Measurements from ENCODE around the gene MGP.
A peak's percentile ranks its signal among the peaks of the same experiment; 100 is the strongest.

The MGP gene

GRCh38 chr12:14920475-14921126 lies 34.9 kb upstream of the MGP start:
- no peak for DNase-seq
- H3K4me3 ChIP-seq (ENCODE audit: low read depth, low read length), result no peak overlapping the region
- no peaks in the 10 kb centered on the region for H3K36me3 ChIP-seq
- peaks cover 3% of the 10 kb centered on the region for H3K9me3 ChIP-seq (ENCODE audit: severe bottlenecking)
- no peaks in the 10 kb centered on the region for H3K27me3 ChIP-seq (ENCODE audit: insufficient read depth, low read depth, severe bottlenecking)
- no peak overlapping the region for H3K27ac ChIP-seq
- TF ChIP-seq, protein P1, sequence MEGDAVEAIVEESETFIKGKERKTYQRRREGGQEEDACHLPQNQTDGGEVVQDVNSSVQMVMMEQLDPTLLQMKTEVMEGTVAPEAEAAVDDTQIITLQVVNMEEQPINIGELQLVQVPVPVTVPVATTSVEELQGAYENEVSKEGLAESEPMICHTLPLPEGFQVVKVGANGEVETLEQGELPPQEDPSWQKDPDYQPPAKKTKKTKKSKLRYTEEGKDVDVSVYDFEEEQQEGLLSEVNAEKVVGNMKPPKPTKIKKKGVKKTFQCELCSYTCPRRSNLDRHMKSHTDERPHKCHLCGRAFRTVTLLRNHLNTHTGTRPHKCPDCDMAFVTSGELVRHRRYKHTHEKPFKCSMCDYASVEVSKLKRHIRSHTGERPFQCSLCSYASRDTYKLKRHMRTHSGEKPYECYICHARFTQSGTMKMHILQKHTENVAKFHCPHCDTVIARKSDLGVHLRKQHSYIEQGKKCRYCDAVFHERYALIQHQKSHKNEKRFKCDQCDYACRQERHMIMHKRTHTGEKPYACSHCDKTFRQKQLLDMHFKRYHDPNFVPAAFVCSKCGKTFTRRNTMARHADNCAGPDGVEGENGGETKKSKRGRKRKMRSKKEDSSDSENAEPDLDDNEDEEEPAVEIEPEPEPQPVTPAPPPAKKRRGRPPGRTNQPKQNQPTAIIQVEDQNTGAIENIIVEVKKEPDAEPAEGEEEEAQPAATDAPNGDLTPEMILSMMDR (IDR thresholded peaks at IDR 0.05; ENCODE audit: low read depth, low read length), result no peak

DNA sequence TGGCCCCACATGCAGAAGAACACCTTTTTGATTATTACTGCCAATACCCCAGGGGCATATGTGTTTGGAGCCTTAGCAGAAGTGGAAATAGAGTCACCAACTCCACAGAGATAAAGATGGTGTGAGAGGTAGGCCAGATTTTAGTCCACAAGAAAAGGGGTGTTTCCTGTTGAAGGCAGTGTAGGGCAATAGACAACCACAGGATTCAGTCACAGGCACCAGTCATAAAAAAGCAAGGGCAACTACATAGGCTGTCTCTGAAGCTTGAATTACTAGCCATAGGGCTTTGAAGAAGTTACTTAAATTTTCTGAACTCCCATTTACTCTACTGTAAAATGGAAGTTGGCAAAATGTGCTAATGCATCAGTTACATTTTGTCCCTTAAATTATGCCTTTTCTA lies 33.8 kb upstream of the MGP start:
- DNase-seq, result no peak
- Histone ChIP-seq H3K4me3 (ENCODE audit: low read depth, low read length) (no peak overlapping the region), H3K27ac (peak overlapping the region; percentile 45), H3K36me3 (no peaks in the 10 kb centered on the region), H3K9me3 (ENCODE audit: severe bottlenecking) (peaks cover 3% of the 10 kb centered on the region), H3K27me3 (ENCODE audit: insufficient read depth, low read depth, severe bottlenecking) (no peaks in the 10 kb centered on the region)
- TF ChIP-seq, protein P1 (IDR thresholded peaks at IDR 0.05; ENCODE audit: low read depth, low read length), result no peak

DNA sequence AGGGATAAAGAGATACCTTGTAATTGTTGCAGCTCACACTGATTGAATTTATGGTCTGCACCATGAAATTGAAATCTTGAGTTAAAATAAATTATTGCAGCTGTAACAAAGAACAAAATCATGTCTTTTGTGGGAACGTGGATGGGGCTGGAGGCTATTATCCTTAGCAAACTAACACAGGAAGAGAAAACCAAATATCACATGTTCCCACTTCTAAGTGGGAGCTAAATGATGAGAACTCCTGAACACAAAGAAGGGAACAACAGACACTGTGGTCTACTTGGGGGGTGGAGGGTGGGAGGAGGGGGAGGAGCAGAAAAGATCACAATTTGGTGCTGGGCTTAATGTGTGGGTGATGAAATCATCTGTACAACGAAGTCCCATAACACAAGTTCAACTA lies 30.1 kb upstream of the MGP start:
- H3K36me3 ChIP-seq, result no peaks in the 10 kb centered on the region
- H3K9me3 ChIP-seq (ENCODE audit: severe bottlenecking), result peaks cover 3% of the 10 kb centered on the region
- H3K27me3 ChIP-seq (ENCODE audit: insufficient read depth, low read depth, severe bottlenecking), result no peaks in the 10 kb centered on the region
- no peak overlapping the region for H3K4me3 ChIP-seq (ENCODE audit: low read depth, low read length)
- DNase-seq, result no peak
- no peak overlapping the region for H3K27ac ChIP-seq
- TF ChIP-seq, protein P1 (IDR thresholded peaks at IDR 0.05; ENCODE audit: low read depth, low read length), result no peak

DNA sequence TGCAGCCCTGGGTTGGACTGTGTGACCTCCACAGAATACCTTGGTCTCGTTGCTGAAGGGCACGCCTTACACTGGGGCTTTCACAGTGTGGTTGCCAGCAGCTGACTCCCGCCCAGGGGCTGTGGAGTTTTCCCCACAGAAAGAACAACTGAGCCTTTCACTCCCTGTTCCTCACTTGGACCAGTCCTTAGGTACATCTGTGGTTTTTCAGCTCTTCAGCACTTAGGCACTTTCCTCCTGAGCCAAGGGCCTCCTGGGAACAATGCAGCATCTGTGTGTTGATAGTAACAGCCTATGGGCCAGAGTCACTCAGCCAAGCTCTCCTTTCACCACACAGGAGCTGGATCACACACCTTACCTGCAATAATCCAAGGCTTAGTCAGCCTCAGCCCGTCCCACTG lies 27.7 kb upstream of the MGP start:
- TF ChIP-seq, protein P1 (IDR thresholded peaks at IDR 0.05; ENCODE audit: low read depth, low read length), result no peak
- Histone ChIP-seq H3K36me3 (no peaks in the 10 kb centered on the region), H3K9me3 (ENCODE audit: severe bottlenecking) (peaks cover 3% of the 10 kb centered on the region), H3K27ac (no peak overlapping the region), H3K4me3 (ENCODE audit: low read depth, low read length) (no peak overlapping the region), H3K27me3 (ENCODE audit: insufficient read depth, low read depth, severe bottlenecking) (no peaks in the 10 kb centered on the region)
- peak; percentile 14 for DNase-seq

GRCh38 chr12:14911131-14911530 lies 25.5 kb upstream of the MGP start:
- H3K27ac ChIP-seq, result no peak overlapping the region
- H3K9me3 ChIP-seq (ENCODE audit: severe bottlenecking), result no peaks in the 10 kb centered on the region
- no peaks in the 10 kb centered on the region for H3K36me3 ChIP-seq
- TF ChIP-seq, protein P1 (IDR thresholded peaks at IDR 0.05; ENCODE audit: low read depth, low read length), result no peak
- DNase-seq, result no peak
- H3K4me3 ChIP-seq (ENCODE audit: low read depth, low read length), result no peak overlapping the region
- H3K27me3 ChIP-seq (ENCODE audit: insufficient read depth, low read depth, severe bottlenecking), result no peaks in the 10 kb centered on the region
